GM04504 (cell line): ENCODE data around the gene ZFHX2.
"Not testable (repeated sequence)": the region's sequence is repeated elsewhere in the genome, so short reads cannot be mapped to it uniquely, and the experiment has no call there.

Source experiments
- DNase-seq: peaks from one replicate; pipeline ENCODE4 v3.0.0-alpha.2; 2012; ENCODE audit warnings: low read depth

ZFHX2 gene

DNA sequence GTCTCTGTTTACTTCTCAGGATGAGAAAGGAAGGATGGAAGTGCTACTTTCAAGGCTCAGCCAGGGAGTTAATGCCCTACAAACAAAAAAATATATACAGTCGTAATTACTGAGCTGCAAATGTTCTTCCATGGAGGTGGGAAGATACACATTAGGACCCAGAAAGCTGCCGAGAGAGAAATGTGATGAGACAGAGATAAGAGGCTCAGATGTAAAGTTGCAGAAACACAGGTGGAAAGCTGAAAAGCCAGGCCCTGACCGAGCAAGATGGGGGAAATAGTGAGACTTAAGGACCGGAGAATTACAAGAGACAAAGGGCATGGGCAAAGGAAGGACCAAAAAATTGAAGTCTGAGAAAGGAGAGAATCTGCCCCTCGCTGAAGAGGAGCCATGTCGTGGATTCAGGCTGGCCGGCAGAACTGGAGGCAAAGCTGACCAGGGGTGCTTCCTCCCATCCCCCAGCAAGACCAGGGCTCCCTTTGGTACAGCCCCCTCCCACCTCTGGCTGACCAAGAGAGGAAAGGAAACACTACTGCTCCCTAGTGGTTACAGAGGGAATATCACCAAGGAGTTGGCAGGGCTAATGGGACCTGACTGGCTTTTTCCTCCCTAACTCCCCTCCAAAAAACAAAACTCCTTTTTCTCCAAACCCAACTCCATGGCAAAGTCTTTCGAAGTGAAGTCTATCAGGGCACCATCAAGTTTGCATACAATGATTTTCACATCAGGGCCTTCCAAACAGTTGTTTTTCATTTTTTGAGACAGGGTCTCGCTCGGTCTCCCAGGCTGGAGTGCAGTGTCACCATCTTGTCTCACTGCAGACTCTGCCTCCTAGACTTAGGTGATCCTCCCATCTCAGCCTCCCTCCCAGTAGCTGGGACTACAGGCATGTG is 12.1 kb downstream of the ZFHX2 start:
- DNase-seq, result no peak

DNA sequence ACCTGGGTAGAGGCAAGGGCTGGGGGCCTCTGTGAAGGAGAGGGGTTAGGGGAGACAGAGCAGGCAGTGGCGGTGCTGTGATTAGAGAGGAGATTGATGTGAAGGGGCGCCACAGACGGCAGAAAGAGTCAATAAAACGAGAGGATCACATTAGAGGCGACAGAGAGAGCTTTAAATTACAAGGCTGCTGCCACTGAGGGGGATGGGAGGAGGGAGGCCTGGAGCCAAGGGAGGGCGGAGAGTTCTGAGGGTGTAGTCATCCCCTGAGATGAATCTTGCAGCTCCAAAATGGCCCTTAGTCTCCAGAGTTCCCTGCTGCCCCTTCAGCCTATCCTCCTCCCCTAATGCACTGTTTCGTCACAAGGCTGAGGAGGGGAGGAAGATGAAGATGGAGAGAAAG is 12.8 kb downstream of the ZFHX2 start:
- no peak for DNase-seq

DNA sequence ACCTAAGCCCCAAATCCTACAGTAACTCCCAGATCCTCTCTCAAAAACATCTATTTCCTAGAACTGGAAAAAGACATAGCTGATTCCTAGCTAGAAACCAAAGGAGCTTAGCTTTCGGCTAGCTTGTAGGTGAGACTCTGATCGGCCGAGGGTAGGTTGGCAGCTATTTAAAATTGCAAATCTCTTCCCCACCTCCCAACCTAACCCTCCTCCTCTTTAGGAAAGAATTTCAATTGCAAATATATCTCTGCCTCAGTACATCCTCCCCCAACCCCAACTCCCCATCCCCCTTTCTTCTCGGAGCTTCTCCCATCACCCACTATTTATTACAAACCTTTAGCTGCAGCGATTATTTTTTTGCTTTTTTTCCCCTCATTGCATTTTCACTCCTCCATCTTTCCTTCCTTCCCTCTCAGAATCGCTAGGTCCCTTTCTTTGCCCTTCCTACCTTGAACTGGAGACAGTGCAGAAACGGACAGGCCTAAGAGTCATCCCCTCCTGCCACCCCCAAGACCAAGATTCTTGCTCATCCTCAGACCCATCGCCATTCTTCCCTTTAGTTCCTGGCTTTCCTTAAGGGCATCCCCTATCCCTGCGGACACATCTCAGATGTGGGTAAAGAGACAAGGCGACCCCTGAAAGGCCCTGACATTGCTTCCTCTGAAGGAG is 13.4 kb downstream of the ZFHX2 start:
- DNase-seq, result no peak

DNA sequence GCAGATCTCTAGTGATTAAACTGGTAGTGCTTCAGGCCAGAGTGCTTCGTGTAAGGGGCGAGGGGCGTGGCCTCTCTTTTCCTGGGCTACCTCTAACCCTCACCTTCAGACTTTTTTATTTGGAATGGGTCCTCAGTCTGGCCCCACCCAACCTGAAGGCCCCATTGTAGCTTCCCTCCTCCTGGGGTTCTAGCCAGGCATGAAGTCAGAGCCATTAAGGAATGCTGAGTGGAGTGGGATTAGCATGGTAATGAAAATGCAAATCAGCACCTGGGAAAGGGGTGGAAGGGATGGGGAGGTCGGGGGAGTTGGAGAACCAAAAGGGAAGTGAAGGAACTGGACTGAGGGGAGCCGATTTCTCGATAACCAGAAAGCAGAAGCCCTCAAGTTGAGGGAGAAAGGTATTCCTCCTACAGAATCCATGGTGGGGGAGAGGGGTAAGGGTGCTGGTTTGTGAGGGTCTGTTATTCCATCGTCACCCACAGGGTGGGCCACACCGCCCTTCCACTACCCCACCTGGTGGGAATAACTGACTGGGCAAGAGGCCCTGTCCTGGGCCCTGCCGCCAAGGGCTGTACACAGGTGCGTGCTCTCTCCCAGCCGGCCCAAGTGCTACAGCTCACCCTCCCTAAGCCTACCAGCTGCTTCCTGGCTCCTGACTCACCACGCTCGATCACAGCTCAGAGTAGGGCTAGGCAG is 14.1 kb downstream of the ZFHX2 start:
- no peak for DNase-seq

DNA sequence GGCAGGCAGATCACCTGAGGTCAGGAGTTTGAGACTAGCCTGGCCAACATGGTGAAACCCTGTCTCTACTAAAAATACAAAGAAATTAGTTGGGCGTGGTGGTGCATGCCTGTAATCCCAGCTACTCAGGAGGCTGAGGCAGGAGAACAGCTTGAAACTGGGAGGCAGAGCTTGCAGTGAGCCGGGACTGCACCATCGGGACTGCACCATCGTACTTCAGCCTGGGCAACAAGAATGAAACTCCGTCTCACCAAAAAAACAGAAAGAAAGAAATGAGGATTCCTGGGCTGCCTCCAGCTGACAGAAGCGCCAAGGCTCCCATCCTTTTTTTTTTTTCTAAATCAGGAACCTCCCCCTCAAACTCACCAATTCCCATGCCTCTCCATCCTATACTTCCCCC is 14.7 kb downstream of the ZFHX2 start:
- not testable (repeated sequence) for DNase-seq

DNA sequence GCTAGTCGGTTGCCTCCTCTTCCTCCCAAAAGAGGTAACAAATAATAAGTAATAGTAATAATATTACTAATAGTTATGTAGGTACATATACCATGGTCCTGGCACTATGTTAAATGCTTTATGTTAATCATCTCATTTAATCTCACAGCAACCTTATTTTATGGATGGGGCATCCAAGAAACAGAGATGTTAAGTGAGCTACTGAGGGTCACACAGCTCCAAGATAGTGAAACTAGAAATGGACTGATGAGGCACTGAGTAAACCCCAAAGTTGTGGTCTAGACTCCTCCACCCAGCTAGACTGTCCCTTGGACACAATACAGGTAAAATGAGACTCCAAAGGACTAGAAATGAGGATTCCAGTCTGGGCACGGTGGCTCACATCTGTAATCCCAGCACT is 15.1 kb downstream of the ZFHX2 start:
- no peak for DNase-seq

DNA sequence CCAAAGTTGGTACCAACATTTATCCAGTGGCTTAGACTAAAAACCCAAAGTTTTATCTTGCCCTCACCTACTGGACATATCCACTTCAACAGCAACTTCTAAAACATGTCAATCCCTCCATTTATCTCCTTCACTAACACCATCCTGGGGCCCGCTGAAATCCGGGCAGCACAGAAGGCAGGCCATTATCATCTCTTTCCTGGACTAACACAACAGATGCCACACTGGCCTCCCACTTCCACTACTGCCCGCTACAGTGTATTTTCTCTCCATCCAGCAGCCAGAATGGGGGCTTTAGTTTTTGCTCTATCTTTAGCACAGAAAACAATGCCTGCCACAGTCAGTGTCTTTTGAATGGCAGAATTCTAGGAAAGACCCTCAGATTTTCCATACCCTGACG is 15.6 kb downstream of the ZFHX2 start:
- DNase-seq, result no peak

DNA sequence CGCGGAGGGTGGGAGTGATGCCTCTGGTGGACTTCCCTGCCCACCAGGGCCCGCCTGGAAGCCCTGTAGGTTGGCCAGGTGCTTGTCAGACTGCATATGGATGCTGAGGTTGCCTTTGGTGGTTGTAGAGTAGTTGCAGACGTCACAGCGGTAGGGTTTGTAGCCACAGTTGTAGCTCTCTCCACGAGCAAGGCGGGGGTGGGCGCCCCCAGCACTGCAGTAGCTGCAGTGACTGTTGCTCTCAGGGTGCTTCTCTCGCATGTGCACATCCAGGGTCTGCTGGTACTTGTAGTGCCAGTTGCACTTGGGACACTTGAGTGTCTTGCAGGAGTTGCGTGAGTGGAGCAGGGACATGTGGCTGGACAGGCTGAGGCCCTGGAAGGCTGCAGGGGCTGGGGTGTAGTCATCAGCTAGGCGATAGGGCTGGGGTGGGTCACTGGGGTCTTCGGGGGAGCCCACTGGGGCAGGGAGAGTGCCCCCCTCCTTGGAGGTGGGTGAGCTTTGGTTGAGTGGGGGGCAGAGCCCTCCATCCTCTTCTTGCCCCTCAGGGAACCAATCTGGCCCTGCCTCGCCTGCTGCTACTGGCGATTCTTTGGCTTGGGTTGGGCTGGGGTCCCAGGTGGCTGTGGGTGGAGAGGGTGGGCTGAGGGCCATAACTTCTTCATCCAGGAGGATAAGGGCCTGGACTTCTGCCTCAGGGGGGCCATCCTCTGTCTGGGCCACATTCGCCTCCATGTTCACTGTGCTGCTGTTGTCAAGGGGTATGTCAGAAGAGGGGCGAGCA is 17.7 kb downstream of the ZFHX2 start:
- no peak for DNase-seq

DNA sequence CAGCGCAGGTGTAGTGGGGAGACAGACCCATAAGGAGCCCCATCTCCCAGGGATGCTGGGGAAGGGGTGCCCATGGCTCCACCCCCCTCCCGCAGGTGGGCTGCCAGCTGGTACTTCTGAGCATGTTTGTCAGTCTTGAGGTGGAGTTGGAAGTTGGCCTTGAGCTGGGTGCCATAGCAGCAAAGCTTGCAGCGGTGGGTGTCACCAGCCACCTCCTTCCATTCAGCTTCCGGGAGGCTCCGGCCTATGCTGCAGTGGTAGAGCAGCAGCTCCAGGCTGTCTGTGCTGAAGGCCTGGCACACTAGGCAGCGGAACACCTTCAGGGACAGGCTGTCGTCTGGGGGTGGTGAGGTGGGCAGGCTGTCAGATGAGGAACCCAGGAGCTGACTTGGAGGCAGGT is 18.9 kb downstream of the ZFHX2 start:
- no peak for DNase-seq

DNA sequence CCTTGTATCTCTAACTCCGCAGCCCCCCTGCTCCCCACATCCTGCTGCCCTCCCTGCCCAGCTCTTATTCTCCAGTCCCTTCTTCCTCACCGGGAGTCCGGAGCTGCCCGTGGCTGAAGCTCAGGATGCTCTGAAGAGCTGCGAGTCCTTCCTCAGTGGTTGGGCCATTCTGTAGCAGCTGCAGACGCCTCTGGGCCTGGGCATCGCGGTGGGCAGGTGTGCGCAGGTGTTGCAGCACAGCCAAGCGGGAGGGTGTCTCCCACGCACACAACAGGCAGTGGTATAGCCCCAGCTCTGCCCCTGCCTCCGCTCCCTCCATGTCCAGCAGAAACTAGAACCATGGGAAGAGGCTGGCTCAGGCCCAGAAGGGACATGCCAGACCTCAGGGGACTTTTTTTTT is 20.2 kb downstream of the ZFHX2 start:
- DNase-seq, result no peak

DNA sequence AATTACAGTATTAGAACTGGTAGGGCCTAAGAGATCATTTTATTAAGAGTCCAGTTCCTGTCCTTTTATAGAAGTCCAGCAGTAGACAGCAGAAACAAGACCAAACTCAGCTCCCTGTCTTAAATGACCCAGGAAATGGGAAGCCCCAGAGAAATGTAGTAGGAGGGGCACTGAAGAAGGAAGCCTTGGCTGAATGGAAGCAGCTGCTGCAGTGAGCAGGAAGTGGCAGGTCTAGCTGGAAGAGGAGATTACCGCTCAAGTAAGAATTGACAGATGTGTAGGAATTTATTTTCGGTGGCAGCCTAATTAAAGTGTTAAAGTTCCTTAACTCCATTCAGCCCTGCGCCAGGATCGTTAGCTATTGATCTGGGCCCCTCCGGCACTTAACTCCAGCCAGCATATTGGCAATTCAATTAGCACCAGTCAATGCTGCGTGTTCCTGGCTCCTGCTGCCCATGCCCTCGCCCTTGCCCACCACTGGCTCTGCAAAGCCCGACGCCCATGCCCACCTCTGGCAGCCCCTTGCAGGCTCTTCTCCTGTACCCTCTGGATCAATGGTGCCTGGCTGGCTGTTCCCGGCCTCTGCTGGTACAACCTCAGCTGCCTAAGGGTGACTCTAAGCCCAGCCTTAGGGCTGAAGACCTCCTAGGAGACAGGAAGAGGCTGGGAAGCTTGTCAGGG is 21.1 kb downstream of the ZFHX2 start:
- no peak for DNase-seq

DNA sequence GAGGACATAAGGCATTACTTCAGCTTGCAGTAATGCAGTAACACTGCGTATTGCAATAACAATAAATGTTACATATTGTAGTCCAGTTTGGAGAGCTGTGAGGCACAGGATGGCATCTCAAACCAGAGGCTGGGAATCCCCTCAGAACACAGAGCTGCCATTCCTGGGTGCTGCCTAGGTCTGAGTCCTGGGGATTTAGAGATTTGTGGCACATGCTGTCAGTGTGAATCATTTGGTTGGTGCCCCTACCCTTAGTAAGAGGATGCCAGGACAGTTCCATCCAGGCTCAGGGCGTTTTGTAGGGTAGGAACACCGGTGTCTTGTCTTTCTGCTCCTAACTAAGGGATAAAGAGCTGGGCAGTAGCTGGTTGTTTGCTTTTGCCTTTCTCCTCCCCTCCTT is 22.5 kb downstream of the ZFHX2 start:
- no peak for DNase-seq

DNA sequence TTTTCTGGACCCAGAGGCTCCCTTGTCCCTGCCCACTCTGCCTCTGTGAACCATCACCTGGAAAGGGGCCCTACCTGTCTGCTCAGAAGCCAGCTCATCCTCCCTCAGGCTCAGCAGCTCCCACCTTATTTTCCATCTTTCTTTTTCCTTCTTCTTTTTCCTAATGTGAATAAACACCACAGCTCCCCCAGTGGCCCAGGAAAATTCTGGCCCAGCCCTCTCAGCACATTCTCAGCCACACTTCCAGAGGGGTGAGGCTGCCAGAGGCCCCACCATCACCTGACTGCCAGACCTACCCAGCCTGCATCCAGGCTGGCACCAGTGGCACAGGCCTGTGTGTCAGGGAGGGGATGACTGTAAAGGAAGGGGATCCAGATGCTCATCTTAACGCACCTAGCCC is 23.0 kb downstream of the ZFHX2 start:
- no peak for DNase-seq

DNA sequence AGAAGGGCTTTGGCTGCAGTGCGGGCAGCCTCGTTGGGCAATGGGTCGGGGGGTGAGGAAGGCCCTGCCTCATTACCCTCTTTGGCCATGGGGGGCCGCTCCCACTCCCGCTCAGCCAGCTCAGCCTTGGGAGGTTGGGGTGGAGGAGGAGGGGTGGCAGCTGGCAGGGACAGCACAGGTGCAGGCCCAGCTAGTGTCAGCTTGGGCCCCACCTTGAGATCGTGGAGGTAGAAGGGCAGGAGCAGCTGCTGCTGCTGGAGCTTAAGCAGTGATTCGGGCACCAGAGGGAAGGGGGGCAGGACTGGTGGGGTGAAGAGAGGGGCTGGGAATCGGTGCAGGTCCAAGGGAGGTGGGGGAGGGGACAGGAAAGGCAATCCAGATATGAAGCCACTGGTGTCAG is 26.0 kb downstream of the ZFHX2 start:
- DNase-seq, result no peak

DNA sequence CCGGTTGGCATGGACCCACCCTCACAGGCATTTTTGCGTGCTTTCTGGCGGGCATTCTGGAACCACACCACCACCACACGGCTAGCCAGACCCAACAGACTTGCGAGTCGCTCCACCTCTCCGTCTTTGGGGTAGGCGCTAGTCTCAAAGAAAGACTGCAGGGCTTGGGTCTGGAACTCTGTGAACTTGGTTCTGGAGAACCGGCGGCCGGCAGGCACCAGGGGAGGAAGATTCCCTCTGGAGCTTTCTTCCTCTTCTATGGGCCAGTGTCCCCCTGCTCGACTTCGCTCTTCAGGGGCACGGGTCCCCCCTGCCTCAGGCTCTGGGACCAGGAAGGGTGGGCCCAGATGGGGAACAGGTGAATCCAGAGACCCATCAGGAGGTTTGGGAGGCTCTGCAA is 26.6 kb downstream of the ZFHX2 start:
- no peak for DNase-seq

DNA sequence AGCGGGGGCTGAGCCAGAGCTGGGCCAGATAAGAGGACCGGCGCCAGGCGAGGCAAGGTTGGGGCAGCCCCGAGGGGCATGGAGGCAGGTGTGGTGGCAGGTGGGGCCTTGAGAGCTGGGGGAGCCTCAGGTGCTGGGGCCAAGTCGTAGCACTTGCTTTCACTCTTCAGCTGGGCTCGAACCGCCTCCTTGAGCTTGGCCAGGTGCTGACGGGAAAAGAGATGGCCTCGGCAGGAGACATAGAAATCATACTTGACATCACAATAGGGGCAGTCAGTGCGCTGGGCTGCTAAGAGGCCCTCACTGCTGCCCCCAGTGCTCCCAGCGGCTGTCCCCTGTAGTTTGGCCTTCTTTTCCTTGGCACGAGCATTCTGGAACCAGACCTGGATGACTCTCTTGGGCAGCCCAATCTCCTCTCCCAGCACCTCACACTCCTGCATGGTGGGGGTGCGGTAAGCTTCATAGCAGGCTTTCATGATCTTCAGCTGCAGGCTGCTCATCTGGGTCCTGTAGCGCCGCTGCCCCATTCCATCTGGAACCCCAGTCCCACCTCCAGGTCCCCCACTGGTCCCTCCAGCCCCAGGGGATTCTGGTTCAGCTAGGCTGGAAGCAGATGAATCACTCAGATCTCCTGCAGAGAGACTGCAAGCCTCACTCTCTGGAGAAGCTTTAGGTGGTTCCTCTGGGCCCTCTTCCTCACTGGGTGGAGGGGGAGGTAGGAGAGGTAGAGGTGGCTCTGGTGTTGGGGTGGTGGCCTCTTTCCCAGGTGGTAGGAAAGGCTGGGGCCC is 28.1 kb downstream of the ZFHX2 start:
- DNase-seq, result no peak

DNA sequence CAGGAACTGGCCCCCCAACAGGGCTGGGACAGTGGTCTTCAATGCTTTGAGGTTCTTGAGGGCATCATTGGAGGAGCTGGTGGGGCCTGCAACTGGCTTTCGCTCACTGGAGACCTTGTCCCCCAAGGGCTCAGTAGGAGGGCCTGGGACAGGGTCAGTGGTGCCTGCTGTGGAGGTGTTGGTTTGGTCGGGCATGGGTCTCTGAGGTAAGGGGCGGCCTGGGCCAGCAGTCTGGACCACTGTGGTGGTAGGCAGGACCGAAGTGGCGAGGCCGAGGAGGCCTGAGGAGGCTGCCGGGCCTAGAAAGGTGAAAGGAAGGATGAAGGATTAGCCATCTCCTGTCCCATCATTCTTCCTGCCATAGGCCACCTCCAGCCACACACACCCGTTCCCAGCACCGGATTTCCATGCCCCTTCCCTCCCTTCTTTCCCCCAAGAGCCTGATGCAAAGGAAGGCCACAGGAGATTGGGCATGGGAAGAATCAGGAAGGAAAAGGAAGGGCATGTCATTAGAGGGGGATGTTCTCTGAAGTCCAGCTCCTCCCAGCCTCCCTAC is 28.8 kb downstream of the ZFHX2 start:
- DNase-seq, result no peak

DNA sequence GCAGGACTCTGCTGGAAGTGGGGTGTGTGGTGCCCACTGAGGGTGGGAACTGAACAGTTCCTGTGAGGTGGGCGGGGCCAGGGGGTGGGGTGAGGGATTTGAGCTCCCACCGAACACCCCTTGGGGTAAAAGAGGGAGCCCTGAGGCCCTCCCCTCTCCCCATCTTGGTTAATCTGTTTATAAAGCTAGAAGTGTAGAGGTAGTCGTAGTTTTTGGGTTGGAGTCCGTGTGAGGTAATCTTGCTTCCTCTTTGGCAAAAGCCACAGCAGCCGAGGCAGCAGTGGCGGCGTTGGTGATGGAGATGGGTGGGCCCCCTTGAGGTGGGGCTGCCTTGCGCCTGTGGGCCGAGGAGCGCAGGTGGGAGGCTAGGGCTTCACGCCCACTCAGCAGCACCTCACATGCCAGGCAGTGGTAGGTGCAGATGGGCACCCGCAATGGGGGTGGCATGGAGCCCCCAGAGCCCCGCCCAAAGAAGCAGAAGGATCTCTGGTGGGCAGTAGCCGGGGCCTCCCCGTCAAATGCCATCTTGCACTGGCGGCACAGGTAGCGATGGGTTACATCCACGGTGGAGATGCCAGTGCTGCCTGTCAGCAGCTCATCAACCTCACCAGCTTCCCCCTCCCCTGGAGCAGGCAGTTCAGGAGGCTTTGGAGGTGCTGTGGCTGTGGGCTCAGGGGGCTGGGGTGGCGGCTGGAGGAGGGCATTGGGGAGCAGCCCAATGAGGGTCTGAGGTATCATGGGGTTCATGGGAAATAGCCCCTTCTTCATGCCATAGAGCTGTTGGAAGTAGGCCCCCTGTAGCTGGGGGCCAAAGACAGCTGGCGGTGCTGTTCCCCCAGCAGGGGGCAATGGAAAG is 29.6 kb downstream of the ZFHX2 start:
- DNase-seq, result no peak

DNA sequence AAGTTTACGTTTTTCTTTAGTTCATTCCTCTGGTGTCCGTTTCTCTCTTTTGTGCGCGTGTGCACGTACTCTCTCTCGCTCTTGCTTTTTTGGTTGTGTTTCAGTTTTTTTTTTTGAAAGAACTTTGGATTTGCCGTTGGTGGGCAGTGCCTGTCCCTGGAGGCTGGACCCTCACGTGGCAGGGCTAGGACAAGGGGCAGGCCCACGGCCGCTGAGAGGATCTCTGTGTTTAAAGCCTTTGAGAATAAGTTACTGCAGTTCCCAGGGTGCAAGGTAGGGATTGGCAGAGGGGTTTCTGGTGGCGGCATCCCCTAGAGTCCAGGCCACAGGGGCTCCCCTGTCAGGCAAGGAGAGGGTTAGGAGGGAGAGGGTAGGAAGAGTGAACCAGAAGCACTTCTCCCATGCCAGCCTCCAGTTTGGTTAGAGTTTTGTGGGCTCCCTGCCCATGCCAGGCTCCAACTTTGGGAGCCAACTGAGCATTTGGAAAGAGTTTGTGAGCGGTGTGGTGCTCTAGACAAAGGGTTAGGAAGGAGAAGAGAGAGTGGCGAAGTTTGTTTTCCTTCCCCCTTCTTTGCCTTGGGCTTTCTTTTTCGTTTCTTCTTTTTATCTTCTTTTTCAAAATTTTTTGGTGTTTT is 30.5 kb downstream of the ZFHX2 start:
- DNase-seq, result no peak
